RPMI7951 (cell line): Measurements from ENCODE around the gene IL3. TPM values are rescaled to one million over a fixed set of nuclear protein-coding genes. Genes with fewer than 3 reads are reported as not detected.
"Not testable (repeated sequence)": the region's sequence is repeated elsewhere in the genome, so short reads cannot be mapped to it uniquely, and the experiment has no call there.

Experiments
- DNase-seq: peaks from one replicate; pipeline ENCODE4 v3.0.0-alpha.2; 2012; ENCODE audit warnings: low read depth
- total RNA-seq: library from RNA; depleted of rRNA; stranded (reverse); fragments of >200 nt; shearing (Covaris generic); gene quantifications from 2 replicates; pipeline ENCODE4 v1.2.3, GENCODE V29; 2014

IL3 gene
- total RNA-seq, 1 experiment from 2014 or later: not detected

DNA sequence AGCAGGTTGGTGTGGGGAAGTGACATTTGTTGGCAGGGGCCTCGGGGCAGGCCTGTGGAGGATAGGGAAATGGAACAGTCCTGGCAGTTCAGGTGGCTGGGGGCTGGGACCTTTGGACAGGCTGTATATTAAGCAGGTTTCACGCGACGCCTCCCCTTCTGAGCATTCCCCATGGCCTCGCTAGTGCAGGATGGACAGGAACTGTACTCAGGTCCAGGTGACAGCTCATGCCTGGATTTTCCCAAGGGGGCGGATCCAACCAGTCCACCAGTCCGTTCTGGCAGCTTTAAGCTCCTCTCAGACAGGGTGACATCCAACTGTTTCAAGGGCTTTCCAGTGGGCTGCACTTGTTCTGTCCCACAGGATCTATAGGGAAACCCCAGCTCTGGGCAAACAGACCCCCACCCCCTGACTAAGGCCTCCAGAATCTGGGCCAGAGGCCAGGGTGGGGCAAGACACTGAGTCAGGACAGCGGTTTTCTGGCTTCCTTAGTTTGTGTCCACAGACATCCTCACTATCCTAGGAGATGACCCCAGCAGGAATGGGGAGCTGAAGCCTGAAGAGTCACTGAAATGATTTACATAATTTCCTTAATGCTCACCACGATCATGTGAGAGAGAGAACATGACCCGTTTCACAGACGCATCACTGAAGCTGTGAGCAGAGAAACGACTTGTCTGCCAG, 34.1 kb downstream of the IL3 start:
- peak; percentile 97 for DNase-seq

DNA sequence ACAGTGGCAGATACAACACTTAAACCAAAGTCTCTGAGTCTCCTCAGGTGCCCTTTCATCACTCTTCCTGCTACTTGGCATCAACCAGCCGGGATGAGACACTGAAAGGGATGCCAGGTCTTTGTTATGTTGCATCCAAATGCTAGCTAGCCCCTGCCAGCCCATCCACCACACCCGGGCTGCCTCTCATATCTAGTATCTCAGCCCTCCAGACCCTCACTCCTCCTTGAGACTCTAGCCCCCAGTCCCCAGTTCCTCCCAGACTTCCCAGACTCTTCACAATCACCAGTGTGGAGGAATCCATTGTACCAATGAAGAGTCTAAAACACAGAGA, 34.6 kb downstream of the IL3 start:
- no peak for DNase-seq

DNA sequence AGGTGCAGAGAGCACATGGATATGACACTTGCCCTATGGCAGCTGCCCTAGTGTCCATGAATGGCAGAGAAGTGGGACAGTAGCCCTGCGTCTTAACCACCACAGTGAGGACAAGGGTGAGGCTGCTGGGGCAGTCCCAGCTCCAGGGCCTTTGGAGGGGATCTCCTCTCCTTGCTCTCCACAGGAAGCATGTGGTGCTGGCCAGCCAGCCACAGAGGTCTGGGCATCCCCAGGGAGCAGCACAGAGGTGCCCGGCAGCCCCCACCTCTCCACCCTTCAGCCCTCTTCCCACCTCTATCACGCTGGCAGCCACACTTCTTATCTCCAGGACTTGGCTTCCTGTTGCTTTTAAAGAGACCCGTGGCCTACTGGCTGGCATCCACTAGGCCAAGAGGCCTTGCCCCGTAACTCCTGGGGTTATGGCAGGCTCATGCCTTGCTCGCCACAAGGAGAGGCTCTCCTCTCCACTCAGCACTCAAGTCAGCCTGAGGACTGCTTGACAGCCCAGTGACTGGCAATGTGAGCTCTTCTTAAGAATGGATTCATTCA, 35.0 kb downstream of the IL3 start:
- DNase-seq: peak; percentile 63

DNA sequence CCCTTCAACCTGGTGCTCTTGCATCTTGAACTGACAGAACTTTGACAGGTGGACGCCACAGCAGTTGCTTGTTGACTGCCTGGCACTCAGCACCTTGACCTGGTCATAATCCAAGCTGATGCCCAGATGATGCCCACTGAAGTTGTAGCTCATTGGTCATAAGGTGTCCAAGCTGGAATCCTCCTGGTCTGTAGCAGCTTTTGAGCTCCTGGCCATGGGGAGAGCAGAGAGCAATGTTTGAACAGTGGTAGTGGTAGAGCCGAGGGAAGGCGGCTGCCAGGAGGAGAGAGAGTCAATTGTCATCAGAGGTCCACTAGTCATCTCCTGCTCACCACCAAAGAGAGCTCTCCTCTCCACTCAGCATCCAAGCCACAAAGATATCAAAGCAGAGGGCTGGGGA, 36.4 kb downstream of the IL3 start:
- DNase-seq: no peak

DNA sequence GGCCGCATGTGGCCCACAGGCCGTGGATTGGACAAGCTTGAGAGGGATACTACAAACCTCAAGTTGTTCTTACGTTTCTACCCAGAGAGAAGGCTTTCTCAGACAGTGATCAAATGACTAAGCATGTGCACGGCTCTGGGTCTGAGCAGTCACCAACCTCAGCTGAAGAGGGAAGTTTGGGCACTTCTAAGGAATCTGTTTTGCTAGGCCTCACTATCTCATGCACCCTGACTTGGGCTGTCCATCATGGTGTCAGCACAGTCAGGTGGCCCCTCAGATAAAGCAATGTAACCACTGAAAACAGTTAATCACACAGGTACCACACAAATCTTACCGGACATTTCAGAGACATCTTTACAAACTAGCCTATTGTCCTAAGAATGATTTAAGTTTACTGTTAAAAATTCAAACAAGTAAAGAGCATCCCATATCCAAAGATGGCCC, 37.7 kb downstream of the IL3 start:
- no peak for DNase-seq

DNA sequence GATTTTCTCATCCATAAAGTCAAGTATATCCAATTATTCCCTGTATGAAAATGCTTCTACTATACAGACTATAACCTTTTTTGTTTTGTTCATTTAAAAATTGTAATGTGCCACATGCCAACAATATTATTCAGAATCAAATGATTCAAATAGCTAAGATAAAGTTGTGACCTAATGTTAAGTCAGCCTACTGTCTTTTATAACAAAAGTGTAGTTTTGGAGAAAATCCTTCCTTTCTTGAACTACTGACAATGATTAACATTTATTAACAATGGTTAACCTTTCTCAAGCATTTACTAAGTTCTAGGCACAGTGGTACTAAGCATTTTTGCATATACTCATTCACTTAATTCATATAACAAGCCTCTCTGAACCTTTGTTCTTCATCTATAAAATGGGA, 38.2 kb downstream of the IL3 start:
- no peak for DNase-seq

DNA sequence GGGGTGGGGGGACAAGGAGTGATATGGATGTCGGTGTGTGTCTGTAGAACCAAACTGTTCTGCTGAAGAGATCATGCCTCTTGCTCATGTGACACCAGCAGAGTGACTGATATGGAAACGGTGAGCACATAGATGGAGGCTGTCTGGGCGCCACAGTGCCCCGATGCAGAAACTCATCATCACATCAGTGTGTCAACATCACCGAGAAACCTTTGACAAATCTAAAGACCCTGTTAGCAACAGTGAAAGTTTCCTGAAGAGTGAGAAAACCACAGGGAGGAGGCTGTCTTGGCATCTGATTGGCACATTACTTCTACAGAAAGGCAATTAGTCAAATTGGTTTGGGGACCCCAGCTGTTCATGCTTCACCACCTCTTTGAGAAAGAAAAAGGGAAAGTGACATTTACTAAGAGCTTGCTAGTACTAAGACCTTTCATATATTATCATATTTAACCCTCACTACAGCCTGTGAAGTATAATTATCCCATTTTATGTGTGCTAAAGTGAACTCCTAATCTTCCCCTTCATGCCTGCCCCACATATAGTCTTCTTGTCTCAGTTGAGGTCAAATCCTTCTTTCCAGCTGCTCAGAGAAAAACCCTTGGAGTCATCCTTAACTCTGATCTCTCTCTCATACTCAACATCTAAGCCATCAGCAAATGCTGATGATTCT, 38.8 kb downstream of the IL3 start:
- no peak for DNase-seq

DNA sequence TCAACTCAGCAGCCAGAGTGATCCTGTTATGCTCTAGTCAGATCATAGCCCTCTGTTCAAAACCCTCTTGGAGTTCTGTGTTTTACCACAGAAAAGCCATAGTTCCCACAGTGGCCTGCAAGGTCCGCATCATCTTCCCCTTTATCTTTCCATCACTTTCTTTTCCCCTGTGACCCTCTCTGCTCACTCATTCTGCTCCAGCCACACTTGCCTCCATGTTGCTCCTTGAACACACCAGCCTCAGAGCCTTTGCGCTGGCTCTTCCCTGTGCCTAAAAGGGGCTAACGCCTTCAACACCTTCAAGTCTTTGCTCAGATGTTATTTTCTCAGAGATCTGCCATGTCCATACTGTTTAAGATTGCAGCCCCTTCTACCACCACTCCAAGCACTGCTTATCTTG, 39.5 kb downstream of the IL3 start:
- DNase-seq: no peak

DNA sequence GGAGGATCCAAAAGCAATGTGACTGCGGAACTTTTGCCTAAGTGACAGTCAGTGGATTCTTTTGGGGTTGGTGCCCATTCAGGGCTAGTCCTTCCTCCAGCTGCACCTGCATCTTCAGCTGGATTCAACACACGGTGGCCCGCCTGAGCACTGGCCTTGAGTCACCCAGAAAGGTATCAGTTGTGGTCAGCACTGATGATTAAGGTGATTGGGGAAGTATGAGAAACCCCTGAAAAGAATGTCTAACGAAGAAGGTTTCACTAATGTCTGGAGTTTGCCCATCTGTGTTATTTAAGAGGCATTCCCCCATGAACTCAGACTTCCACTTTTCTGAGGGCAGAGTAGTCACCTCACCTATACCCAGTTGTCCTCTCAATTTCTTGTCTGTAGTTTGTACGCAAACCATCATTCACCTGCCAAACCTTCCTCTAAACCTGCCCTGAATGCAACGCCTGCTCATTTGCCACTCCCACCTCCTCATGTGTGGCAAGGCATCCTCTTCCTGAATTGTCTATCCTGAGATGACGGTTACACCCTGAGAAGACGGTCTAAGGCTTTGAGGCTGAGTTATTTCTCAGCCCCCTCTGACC, 40.3 kb downstream of the IL3 start:
- DNase-seq: no peak

DNA sequence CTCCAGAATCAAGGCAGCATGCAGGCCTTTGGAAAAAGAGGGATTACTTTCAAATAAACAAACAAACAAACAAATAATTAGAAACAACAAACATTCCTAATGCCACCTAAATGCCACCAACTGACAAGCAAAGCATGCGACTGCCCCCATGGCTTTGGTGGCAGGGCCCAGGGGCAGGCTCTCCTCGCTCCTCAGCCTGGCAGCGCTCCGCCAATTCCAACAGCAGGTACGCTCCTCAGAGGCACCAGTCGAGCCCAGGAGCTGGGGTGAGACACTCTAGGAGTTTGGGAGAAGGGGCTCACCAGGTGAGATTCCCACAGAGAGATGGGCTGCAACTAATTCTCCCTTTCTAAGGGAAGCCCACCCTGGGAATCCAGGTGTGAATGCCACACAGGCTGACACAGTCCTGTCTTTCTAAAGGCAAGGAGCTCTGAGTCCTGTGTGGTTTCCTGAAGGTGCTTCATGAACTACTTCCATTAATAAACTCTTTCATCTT, 41.0 kb downstream of the IL3 start:
- no peak for DNase-seq

DNA sequence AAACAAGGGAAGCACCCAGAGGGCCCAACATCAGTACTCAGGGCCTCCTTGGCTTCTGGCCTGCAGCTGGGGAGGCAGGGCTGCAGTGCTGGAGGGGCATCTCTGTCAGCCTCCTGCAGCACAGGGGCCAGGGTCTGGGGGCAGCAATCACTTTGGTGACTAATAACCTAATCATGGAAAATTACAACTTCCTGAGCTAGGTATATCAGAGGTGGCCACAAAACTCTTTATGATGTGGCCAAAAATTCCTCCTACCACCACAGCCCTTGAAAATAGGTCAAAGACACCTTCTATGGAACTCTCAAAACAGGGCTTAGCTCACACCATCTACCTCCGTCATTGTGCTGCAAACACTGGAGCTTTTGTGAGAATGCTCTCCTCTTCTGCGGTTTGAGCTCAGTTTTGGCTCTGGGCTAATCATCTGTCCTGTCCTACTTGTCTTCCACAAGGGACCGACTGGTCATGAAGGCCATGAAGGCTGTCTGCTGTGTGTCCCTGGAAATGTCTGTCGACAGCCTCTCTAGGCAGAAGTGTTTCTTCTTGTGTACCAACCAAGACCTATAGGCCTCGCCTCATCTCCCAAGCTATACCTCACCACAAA, 41.7 kb downstream of the IL3 start:
- no peak for DNase-seq

DNA sequence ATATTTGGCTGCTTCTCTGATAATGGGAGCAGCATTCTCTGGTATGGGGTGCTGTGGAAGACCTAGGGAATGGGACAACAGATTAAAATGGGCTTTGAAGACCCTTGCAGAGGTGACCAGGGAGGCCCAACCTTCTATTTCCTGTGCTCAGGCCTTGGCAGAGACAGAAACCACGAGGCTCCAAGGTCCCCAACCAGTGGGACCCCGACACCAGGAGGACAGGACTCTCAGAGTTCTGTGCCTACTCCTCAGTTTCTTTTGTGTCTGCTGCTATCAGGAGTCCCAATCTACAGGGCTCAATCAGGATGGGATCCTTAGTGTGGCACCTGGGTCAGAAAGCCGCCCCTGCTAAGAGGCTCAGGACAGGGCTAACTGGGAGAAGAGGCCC, 42.5 kb downstream of the IL3 start:
- DNase-seq: no peak

DNA sequence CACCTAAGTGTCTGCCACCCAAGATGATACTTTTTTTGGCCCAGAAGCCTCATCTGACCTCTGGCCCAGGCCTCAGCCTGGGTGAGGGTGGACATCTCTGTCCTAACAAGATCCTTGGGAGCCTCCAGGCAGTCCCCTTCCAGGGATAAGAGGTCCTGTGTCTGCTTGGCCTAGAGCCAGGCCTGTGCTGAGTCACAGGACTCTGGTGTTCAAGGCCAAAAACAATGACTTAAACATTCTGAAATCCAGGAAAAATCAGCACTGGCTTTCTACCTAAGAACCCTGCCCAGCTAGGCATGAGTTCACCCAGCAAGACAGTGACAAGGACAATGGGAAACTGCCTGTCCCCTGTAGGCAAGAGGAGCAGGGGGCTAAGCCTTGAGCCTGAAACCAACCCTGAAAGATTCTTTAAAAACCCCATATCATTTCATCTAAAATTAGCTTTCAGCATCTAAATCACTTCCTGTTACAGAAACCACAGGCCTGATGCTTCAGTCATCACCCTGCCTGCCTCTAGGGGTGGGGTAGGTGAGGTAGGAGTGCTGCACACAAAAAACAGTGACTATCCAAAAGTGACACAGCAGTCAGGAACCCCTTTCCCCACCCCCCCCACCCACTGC, 43.0 kb downstream of the IL3 start:
- peak; percentile 95 for DNase-seq

DNA sequence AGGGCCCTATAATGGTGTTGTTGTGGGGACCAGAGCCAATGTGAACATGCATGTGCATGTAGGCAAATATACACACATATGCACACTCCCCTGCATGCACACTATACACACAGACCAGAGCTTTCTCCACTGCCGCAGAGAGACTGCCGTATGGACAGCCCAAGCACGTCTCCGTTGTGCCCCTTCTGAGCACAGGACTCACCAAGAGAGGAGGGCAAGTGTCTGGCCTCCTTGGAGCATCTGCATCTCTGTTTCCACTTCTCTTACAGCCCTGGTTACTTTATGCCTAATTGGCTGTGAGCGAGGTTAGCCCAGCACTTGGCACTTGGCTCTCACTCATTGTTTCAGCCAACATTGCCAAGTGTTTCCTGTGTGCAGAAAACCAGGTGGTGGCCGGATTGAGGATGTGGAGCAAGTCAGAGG, 43.5 kb downstream of the IL3 start:
- DNase-seq: peak; percentile 59

DNA sequence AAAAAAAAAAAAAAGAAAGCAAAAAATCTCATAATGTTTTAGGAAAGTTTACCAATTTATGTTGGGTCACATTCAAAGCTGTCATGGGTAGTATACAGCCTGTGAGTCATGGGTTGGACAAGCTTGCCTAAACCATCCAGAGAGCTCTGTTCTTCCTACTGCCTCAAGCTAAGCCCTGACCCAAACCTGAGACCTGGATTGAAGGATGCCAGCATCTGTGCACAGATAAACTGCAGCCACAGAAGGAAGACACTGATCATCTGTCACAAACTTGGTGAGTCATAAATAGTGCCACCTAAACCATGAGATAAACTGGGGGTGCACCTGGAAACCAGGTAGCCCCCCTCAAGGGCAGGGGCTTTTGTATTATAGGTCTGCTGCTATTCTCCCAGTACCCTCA, 44.1 kb downstream of the IL3 start:
- peak; percentile 77 for DNase-seq

DNA sequence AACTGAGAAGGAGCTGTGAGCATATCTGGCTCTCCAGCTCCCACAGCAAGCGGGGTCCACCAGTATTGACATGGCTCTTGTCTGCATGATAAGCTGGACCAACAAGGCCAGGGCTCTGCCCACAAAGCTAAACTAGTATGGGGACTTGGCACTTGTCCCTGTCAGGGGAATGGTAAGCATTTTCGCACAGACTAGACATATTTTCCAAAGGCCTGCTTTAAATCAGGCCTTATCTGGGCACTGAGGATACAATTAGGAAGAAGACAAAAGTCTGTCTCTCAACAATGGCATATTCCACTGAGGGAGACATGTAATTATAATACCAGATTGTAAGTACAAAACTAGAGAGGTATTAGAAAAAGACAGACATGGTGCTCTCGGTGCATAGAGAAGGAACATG, 45.2 kb downstream of the IL3 start:
- DNase-seq: no peak

DNA sequence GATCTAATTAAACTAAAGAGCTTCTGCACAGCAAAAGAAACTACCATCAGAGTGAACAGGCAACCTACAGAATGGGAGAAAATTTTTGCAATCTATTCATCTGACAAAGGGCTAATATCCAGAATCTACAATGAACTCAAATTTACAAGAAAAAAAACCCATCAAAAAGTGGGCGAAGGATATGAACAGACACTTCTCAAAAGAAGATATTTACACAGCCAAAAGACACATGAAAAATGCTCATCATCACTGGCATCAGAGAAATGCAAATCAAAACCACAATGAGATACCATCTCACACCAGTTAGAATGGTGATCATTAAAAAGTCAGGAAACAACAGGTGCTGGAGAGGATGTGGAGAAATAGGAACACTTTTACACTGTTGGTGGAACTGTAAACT, 48.0 kb downstream of the IL3 start:
- DNase-seq: not testable (repeated sequence)

DNA sequence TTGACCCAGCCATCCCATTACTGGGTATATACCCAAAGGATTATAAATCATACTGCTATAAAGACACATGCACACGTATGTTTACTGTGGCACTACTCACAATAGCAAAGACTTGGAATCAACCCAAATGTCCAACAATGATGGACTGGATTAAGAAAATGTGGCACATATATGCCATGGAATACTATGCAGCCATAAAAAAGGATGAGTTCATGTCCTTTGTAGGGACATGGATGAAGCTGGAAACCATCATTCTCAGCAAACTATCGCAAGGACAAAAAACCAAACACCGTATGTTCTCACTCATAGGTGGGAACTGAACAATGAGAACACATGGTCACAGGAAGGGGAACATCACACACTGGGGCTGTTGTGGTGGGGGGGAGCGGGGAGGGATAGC, 48.5 kb downstream of the IL3 start:
- DNase-seq: not testable (repeated sequence)

DNA sequence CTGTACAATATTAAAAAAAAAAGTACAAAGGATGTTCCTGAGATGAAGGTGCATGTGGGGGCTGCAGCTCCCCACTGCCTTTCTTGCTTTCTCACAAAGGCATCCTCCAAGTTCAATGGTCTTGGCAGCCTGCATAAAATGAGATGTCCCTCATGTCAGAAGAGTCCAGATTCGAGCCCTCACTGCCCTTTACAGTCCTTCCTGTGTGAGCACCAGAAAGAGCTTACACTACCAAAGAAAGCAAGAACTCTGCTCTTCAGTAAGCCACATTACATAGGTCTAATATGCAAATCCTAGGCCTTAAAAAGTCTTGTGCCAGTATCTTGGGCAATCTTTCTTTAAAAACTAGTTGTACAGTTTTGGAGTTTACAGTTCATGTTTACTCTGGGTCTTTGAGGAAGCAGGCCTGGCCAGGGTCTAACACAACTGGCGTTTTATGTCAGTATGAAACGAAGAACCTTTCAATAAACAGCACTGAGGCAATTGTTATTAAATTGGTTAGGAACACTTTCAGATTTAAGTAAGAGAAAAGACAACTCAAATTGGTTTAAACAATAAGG, 49.1 kb downstream of the IL3 start:
- no peak for DNase-seq

DNA sequence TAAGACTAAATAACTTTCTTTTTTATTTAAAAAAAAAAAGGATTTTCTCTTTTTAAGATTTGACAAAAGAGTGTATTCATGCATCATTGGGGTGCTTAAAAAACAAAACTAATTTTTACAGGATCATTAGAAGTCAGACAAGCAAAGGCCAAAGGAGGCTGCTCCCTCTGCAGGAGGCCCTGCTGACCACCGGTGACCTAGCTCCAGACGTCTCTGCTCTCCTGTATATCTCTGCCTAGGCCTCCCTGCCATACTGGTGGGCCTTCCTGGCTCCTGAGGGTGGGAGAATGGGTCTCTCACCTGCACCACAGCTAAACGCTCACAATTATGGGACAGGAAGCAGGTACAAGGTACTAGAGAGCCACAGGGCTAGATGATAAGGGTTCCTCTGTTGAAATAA, 49.7 kb downstream of the IL3 start:
- DNase-seq: no peak

DNA sequence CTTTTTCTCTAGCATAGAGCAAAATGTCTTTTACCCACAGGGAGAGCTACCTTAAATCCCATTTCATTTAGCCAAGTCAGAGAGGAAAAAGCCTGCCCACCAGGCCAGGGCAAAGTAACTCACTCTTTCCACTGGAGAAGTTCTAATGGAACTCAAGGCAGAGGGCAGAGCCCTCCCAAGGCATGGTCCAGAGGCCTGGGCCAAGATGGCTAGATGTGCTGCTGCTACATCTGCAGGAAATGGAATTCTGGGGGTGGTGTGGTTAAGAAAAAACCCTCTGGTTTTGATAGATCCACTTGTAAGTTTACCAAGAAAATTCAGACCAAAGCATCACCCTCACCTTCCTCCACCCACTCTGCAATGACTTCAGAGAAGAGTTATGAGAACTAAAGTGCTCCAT, 50.5 kb downstream of the IL3 start:
- DNase-seq: no peak

DNA sequence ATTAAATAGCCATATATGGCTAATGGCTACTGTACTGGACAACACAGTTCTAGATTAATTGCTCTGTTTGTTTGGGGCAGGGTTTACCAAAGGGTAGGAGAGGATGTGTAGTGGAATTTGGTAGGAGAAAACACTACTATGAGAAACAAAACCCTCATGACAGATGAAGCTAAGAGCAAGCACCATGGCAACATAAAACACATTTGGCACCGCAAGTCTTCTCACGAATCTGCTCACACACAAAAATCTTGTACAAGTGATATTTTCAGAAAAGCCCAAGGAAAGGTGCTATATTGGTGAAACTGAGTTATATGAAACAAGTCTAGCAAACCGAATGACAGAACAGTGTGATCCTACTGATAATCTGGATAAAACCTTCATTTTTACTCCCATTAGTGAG, 51.7 kb downstream of the IL3 start:
- DNase-seq: no peak
